GM23338 (cell line): ENCODE measurements around the gene SON. TPM values are rescaled to one million over a fixed set of nuclear protein-coding genes. Genes with fewer than 3 reads are reported as not detected.

Source experiments
- CREB1 ChIP-seq: fragments of 250-450 bp; sonication (Bioruptor Pico); IDR thresholded peaks from 2 replicates; pipeline ENCODE4 v1.5.0; 2020; ENCODE audit warnings: low read depth, mild to moderate bottlenecking, moderate library complexity
- CTCF ChIP-seq, 2 experiments: fragments of 200-600 bp in 1 of 2; sonication (generic) in 1 of 2; conservative IDR thresholded peaks; 2 replicates each; pipeline versions ENCODE4 v1.5.1 to v1.6.1; 2016 to 2017; ENCODE audit warnings: antibody characterized with exemption in 2 of 2, low read depth in 2 of 2, mild to moderate bottlenecking in 2 of 2, moderate library complexity in 1 of 2
- ETS1 ChIP-seq: IDR thresholded peaks from 2 replicates; pipeline ENCODE4 v1.6.1; 2016; ENCODE audit warnings: antibody characterized with exemption
- EZH2 ChIP-seq: fragments of 200-600 bp; sonication (generic); IDR thresholded peaks from one replicate; pipeline ENCODE4 v1.8.0; 2017; ENCODE audit warnings: antibody characterized with exemption, mild to moderate bottlenecking, low read depth; ENCODE audit not compliant: unreplicated experiment
- EZH2phosphoT487 ChIP-seq: fragments of 200-600 bp; sonication (generic); IDR thresholded peaks from one replicate; pipeline ENCODE4 v1.8.1; 2018; ENCODE audit warnings: antibody characterized with exemption; ENCODE audit not compliant: unreplicated experiment
- NANOG ChIP-seq: IDR thresholded peaks from 2 replicates; pipeline ENCODE4 v1.6.1; 2016; ENCODE audit warnings: antibody characterized with exemption, borderline replicate concordance
- POLR2AphosphoS5 ChIP-seq: IDR thresholded peaks from 2 replicates; pipeline ENCODE4 v1.6.1; 2016; ENCODE audit warnings: antibody characterized with exemption, low read depth
- REST ChIP-seq: IDR thresholded peaks from one replicate; pipeline ENCODE4 v1.6.1; 2018; ENCODE audit warnings: antibody characterized with exemption; ENCODE audit not compliant: unreplicated experiment
- STAT1 ChIP-seq: IDR thresholded peaks from one replicate; pipeline ENCODE4 v1.6.1; 2016; ENCODE audit warnings: antibody characterized with exemption; ENCODE audit not compliant: unreplicated experiment
- ZNF114 ChIP-seq: fragments of 250-450 bp; sonication (Bioruptor Pico); IDR thresholded peaks from 2 replicates; pipeline ENCODE4 v1.5.0; 2020; ENCODE audit warnings: mild to moderate bottlenecking, moderate library complexity
- ZNF462 ChIP-seq: fragments of 250-450 bp; sonication (Bioruptor Pico); IDR thresholded peaks from 2 replicates; pipeline ENCODE4 v1.5.0; 2020; ENCODE audit warnings: mild to moderate bottlenecking, moderate library complexity
- polyA plus RNA-seq: library from polyadenylated mRNA; unstranded; fragments of >200 nt; fragmentation: Nextera tagmentation; extraction: Ambion mirVana; gene quantifications from 2 replicates; pipeline ENCODE4 v1.2.1, GENCODE V29; 2016
- total RNA-seq: library from RNA; depleted of rRNA; stranded (reverse); fragments of >200 nt; shearing (Covaris generic); gene quantifications from 2 replicates; pipeline ENCODE4 v1.2.3, GENCODE V29; 2014

The SON gene
- total and polyA plus RNA-seq, 2 experiments from 2014 or later: 361 to 1,421 TPM

GRCh38 chr21:33598051-33598450 is 55.2 kb downstream of the SON start (continued):
- TF ChIP-seq ZNF462 (CRISPR knock-in tag) (no peak), CREB1 (no peak), CTCF (conservative IDR thresholded peaks at IDR 0.05; ENCODE audit: low read depth in 2 of 2) (no peak), ZNF114 (no peak), REST (no peak), ETS1 (no peak), POLR2AphosphoS5 (no peak), NANOG (no peak), EZH2phosphoT487 (no peak), STAT1 (no peak), EZH2 (no peak)
